ENCODE measurements around the gene TMEM238L.

- no peak for TF ChIP-seq POLR2A (IDR thresholded peaks at IDR 0.05; ENCODE audit: control extremely low read depth in 1 of 2, low read depth in 2 of 2, low read length in 2 of 2)
- TF ChIP-seq EP300 (IDR thresholded peaks at IDR 0.05; ENCODE audit: borderline replicate concordance in 1 of 2, low read depth in 2 of 2, low read length in 2 of 2), result no peak
- TF ChIP-seq ASH2L (IDR thresholded peaks at IDR 0.05; ENCODE audit: low read length), result no peak
- no peak for TF ChIP-seq CTCF (IDR thresholded peaks at IDR 0.05; ENCODE audit: control extremely low read depth in 1 of 3, insufficient read depth in 1 of 3, low read depth in 1 of 3, low read length in 3 of 3)
- TF ChIP-seq POLR2AphosphoS5 (IDR thresholded peaks at IDR 0.05; ENCODE audit: low read depth, low read length), result no peak
- no peak for TF ChIP-seq SP2 (IDR thresholded peaks at IDR 0.05; ENCODE audit: low read length)
Observed at GRCh38 chr17:10755592-10756127, 48.2 kb downstream of the TMEM238L start.
